GM18867 (cell line): ENCODE results near the gene STK38L.

Source experiments
- ATAC-seq: cut with Tn5 transposase; IDR thresholded peaks from one replicate; pipeline ENCODE4 v1.9.1; 2021; ENCODE audit warnings: mild to moderate bottlenecking, moderate library complexity; ENCODE audit not compliant: unreplicated experiment

Gene STK38L

GRCh38 chr12:27309293-27309994 is 65.4 kb downstream of the STK38L start:
- peak; percentile 52 for ATAC-seq

DNA sequence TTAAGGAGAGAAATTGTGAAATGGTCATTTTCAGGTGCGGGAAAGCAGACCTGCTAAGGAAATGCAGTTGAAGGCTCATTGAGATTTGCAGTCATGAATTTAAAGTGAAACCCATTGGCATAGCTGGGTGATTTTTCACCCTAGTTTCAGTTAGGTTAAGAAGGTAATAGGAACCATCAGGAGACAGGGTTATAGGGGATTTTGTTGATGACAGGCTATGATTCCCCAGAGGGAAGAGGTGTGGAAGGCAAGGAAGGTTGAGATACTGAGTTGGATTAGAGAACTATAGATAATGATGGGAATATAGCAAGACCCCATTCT is 65.9 kb downstream of the STK38L start:
- no peak for ATAC-seq

DNA sequence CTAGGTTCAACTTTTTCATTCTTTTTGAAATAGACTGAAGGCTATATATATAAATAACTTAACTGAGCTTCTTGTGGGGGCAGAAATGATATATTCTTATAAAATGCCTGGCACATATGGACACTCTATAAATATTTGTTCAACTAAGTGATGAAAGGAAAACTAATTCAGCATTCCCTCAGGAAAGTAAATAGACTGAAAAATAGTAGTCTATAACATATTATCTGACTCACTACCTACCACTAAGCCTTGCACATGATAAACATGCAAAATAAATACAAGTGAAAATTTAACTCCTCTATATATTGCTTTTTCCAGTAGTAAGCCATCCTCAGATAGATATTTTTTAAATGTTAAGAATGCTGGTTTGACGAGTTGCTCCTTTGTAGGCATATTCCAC is 72.9 kb downstream of the STK38L start:
- ATAC-seq: no peak

DNA sequence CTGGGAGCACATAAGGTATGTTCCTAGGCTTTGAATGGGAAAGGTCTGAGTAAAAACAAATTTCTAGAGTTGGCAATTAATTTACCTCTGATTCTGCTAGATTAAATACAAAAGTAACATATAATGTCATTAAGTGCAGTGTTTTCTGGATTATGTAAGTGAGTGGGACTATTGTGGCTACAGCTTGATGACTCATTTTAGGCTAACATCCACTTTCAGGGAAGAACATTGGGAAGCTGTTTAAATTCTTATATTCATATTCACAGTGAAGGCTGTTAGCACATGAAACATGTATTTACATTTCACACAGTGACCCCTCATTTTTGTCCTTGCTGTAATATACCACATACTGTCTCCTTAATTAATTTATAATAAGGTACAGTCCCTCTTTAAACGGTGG is 75.3 kb downstream of the STK38L start:
- no peak for ATAC-seq

- ATAC-seq: no peak
Measured at GRCh38 chr12:27319848-27320247, 75.8 kb downstream of the STK38L start.

GRCh38 chr12:27324530-27324929 is 80.4 kb downstream of the STK38L start:
- no peak for ATAC-seq

DNA sequence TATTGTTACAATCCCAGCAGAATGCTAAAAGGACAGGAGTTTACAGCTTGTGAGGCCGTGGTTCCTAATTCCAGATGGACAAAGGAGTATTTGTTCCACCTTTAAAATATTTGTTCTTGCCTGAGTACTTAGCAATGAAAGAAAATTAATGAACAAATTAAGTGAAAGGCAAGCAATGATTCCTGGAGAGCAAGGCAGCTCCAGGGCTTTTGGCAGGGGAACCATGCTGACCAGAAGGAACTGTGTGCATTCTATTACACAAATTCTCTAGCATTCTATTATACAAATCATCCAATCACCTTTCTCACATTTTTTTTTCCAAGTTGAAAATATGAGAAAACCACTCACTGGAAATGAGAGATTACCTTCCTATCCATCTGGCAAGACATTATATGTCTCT is 86.8 kb downstream of the STK38L start:
- ATAC-seq: no peak

DNA sequence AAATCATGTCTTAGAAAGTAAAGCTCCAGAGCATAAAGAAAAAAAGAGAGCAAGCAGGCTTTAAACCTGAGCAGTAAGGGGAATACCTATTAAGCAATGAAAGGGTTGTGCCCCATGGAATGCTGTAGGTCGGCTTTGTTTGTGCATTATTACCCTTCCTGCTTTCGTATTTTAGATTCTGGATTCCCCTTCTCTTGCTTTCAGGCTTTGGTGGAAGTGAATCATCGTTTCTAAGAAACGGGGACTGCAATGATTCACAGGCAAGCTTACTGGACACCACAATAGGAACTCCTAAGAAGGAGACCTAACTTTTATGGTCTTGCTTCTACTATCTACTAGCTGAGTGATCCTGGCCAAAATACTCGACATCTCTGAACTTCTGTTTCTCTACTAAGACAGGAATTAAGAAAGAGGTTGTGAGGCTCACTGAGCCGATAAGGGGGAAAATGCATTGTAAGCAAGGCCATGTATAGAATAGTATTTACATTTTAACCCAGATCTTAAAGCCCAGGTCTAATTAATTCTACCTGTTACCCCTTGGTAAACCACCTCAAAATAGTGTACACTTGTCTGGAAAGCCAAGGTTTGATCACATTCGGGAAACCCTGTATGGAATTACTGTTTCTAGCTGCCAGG is 87.3 kb downstream of the STK38L start:
- peak; percentile 35 for ATAC-seq

- ATAC-seq: no peak
Measured at GRCh38 chr12:27331927-27332324, 87.8 kb downstream of the STK38L start.

DNA sequence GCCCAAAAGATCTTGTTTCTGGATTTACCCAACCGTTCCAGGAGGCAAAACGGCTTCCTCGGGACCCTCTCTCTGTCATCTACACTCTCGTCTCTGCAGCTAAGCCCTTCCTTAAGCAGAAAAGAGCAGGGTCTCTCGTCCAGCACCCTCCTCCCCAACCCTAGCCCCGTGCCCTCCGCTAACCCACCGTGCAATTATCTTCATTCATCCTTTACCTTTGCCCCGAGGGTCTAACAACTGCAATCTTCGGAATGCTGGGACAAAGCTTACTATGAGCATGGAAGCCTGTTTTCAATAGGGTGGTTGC is 88.3 kb downstream of the STK38L start:
- no peak for ATAC-seq

- peak; percentile 45 for ATAC-seq
Measured at GRCh38 chr12:27332714-27333402, 88.8 kb downstream of the STK38L start, which contains the start of gene BMAL2. TSS of gene BMAL2 (plus strand) at chr12:27332836. CDS start at chr12:27333073, 237 bp downstream.

DNA sequence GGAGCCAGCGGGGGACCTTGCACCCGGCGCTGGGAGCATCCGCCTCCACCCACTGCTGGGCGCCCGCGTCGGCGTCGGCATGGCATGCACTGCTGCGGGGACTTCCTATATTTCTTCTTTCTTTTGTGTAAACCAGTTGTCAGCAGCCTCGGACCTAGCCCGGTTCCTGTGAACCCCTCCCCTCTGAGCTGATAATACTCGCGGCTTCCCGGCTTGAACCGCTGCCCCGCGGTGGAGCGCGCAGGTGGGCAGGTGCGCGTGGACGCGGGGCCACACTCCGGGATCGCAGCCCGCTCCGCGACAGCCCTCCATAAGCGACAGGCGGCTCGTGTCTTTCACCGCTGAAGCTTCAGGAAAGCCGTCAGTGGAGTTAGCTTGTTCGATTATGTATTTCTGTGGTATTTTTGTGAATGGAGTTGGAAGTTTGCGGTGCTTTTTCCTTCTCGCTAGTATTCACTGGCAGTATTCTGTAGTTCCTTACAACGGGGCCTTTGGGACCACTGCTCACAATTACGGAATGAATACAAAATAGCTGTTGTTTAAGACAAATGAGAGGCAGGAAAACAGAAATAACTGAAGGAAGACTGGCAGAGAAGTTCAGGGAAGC is 89.4 kb downstream of the STK38L start:
- ATAC-seq: peak; percentile 34

DNA sequence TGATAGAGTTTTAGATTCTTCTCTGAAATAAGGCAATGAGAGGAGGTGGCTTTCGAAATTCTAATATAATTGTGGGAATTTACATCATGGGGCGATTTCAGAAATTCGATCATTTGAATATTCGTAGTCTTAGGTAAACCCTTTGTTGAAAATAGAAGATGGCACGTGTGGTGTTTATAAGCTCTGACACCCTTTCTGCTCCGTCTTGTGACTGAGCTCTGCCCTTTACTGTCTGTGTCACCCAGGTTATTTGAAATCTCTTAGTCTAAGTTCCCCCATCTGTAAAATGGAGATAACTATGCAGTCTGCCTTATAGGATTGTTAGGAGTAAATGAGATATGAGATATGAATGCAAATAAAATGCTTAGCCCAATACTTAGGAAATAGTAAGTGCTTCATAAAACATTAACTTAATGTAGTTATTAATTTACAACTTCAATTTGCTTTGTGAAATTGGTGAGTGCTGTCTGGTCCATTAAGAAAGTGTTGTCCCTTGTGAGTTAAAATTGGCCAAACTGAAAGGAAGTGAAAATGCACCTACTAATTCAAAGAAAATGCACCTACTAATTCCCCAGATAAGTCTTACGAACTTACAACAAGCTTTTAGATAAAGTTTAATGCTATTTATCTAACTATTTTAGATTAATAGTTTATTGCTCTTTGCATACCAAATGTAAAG is 90.1 kb downstream of the STK38L start:
- no peak for ATAC-seq

- ATAC-seq: no peak
Measured at GRCh38 chr12:27334721-27335082, 90.6 kb downstream of the STK38L start.

DNA sequence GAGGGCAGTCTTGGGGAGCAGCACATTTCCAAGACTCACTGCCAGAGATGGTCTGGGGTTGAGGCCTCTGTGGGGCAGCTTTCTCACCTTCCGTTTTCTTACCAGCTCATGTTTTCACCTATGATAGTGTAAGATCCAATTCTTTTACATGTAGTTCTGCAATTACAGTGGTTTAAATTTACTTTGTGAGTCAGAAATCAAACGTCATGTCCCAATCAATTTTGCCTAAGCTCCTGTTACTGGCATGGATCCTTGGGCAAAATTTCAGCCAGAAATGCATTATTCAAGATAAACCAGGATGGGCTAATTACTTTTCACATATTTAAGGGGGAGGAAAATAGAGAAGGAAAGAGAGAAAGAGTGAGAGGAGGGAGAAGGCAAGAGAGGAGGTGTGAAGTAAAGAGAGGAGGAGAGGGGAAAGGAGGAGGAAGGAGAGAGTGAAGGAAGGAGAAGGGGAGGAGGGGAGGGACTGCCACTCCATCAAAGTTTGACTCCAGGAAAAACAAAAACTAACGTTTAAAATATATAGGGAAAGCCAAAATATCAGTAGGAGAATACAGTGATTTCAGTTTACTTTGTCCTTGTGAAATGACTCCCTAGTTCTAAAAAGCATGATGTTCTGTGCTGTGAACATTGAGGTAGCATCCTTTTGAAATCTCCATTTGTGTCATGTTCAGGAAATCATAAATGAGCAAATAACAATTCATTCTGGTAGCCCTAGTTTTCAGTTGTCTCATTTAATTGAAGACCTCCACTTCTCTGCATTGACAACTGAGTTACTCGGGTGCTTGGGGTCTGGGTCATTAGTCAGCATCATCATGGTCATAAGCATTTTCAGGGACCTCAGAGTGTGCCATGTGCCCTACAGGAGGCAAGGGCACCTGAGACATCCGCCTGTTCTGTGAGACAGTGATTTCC is 91.5 kb downstream of the STK38L start:
- no peak for ATAC-seq

DNA sequence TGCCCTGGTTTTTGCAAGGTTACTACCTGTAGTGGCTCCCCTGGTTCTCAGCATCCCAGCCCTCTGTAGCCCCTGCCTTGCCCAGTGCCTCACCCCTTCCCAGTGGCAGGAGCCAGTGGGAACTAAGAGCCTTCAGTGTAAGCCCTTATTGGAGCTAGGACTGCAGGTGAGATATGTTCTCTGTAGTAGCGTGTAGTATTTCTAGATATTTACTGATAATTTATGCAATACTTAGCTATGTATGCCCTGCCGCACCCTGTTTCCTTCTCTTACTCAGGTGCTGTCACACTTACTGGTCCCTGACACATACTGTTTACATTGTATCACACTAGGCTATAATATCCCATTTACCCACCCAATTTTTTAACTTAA is 92.2 kb downstream of the STK38L start:
- no peak for ATAC-seq

DNA sequence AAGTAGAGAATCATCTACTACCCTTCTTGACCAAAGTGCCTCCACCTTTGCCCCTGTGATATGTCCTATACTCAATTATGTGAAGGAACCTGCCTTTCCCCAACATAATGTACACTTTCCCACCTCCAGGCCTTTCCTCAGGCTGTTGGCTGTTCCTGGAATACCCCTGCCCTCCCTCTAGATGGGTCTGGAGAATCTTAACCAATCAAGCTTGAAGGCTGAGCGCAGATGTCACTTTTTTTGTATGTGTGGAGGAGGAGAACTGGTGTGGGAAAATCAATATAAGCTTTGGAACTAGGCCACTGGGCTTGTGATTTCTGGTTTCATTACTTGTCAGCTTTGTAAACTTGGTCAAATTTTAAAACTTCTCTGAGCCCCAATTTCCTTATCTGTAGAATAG is 93.3 kb downstream of the STK38L start:
- ATAC-seq: no peak

DNA sequence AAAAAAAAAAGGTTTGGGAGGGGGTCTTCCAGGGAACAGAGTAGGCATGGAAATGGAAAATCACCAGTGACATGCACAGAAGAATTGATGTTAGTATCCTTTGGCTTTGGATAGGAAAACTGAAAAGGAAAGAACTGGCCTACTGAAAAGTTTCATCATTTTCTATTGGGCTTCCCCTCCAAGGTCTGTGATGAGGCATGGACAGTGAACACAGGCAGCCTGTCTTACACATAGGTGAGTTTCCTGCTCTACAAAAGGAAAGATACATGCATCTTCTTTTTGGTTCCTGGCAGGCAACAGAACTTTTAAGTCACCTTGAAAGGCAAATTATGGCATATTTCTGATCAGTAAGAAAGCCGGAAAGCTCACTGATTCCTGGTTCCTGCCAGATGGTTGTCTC is 94.4 kb downstream of the STK38L start:
- ATAC-seq: no peak

- ATAC-seq: no peak
Measured at GRCh38 chr12:27340971-27341370, 96.9 kb downstream of the STK38L start.

DNA sequence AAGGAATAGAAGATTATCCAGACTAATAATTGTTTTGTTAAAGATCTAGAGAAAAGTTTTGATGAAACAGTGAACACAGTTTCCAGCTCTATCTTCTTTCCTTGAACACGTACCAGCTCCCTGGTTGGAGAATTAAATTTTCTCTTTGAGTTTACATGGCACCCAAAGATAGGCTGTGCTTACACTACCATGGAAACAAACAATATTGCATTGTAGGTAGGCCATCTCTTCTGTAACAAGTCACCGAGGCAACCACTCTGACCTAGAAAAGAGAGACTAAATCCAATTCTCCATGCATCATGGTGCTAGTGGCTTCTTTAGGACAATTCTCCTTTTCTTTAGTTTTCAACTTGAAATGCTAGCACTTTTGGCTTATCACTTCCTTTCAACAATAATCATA is 98.5 kb downstream of the STK38L start:
- no peak for ATAC-seq
